Measurements from ENCODE around the gene ERC1. TPM values are rescaled to one million over a fixed set of nuclear protein-coding genes. Genes with fewer than 3 reads are reported as not detected.
A peak's percentile ranks its signal among the peaks of the same experiment; 100 is the strongest.

The ERC1 gene
- total RNA-seq, 1 experiment from 2014 or later = 7.7 TPM

- no peak for DNase-seq (ENCODE audit: low spot score)
Observed at GRCh38 chr12:1436981-1437380, 446.0 kb downstream of the ERC1 start.

GRCh38 chr12:1439201-1439600 lies 448.2 kb downstream of the ERC1 start:
- DNase-seq (ENCODE audit: low spot score) = no peak

GRCh38 chr12:1439687-1440086 lies 448.7 kb downstream of the ERC1 start:
- DNase-seq (ENCODE audit: low spot score) = no peak

GRCh38 chr12:1443421-1444141 lies 452.6 kb downstream of the ERC1 start:
- no peak for DNase-seq (ENCODE audit: low spot score)

GRCh38 chr12:1444142-1444516 lies 453.1 kb downstream of the ERC1 start:
- no peak for DNase-seq (ENCODE audit: low spot score)

GRCh38 chr12:1445807-1446206 lies 454.8 kb downstream of the ERC1 start:
- no peak for DNase-seq (ENCODE audit: low spot score)

- no peak for DNase-seq (ENCODE audit: low spot score)
Observed at GRCh38 chr12:1448336-1448735, 457.3 kb downstream of the ERC1 start.

GRCh38 chr12:1453810-1454209 lies 462.8 kb downstream of the ERC1 start:
- no peak for DNase-seq (ENCODE audit: low spot score)

GRCh38 chr12:1456885-1457284 lies 465.9 kb downstream of the ERC1 start:
- no peak for DNase-seq (ENCODE audit: low spot score)

GRCh38 chr12:1457901-1458300 lies 466.9 kb downstream of the ERC1 start:
- DNase-seq (ENCODE audit: low spot score) = peak; percentile 14

GRCh38 chr12:1459339-1459738 lies 468.3 kb downstream of the ERC1 start:
- DNase-seq (ENCODE audit: low spot score) = no peak

GRCh38 chr12:1463073-1463905 lies 472.3 kb downstream of the ERC1 start:
- no peak for DNase-seq (ENCODE audit: low spot score)

GRCh38 chr12:1464925-1465324 lies 473.9 kb downstream of the ERC1 start:
- no peak for DNase-seq (ENCODE audit: low spot score)

- no peak for DNase-seq (ENCODE audit: low spot score)
Observed at GRCh38 chr12:1465990-1466389, 475.0 kb downstream of the ERC1 start.

GRCh38 chr12:1466481-1467154 lies 475.6 kb downstream of the ERC1 start:
- no peak for DNase-seq (ENCODE audit: low spot score)

- DNase-seq (ENCODE audit: low spot score) = no peak
Observed at GRCh38 chr12:1467710-1468109, 476.7 kb downstream of the ERC1 start.

- no peak for DNase-seq (ENCODE audit: low spot score)
Observed at GRCh38 chr12:1469070-1469469, 478.0 kb downstream of the ERC1 start.

- no peak for DNase-seq (ENCODE audit: low spot score)
Observed at GRCh38 chr12:1470051-1470450, 479.0 kb downstream of the ERC1 start.

GRCh38 chr12:1471224-1471623 lies 480.2 kb downstream of the ERC1 start:
- DNase-seq (ENCODE audit: low spot score) = no peak

GRCh38 chr12:1473418-1473817 lies 482.4 kb downstream of the ERC1 start:
- peak; percentile 48 for DNase-seq (ENCODE audit: low spot score)

- peak; percentile 95 for DNase-seq (ENCODE audit: low spot score)
Observed at GRCh38 chr12:1474041-1474573, 483.1 kb downstream of the ERC1 start.

GRCh38 chr12:1474574-1475153 lies 483.6 kb downstream of the ERC1 start:
- peak; percentile 64 for DNase-seq (ENCODE audit: low spot score)

Measured in A172 (cell line).